Neural progenitor cell (in vitro differentiated cells): ENCODE data around the gene DSTN. TPM values are rescaled to one million over a fixed set of nuclear protein-coding genes. Genes with fewer than 3 reads are reported as not detected.
A peak's percentile ranks its signal among the peaks of the same experiment; 100 is the strongest.

Source experiments
- DNase-seq: peaks from one replicate; pipeline ENCODE4 v3.0.0-alpha.2; 2016; ENCODE audit warnings: low spot score
- H2AFZ ChIP-seq: fragments of 200-600 bp; sonication (generic); replicated peaks from 2 replicates; pipeline ENCODE4 v1.6.1; 2016; ENCODE audit warnings: antibody characterized with exemption
- H3F3A ChIP-seq: fragments of 200-600 bp; sonication (generic); 2 replicates; pipeline ENCODE4 v1.6.1; 2016; ENCODE audit warnings: antibody characterized with exemption, low read depth
- H3K27ac ChIP-seq: fragments of 200-600 bp; sonication (generic); 2 replicates; pipeline ENCODE4 v1.5.1; 2016; ENCODE audit warnings: mild to moderate bottlenecking
- H3K27me3 ChIP-seq: fragments of 200-600 bp; sonication (generic); 2 replicates; pipeline ENCODE4 v1.6.1; 2016; ENCODE audit warnings: mild to moderate bottlenecking, moderate library complexity
- H3K36me3 ChIP-seq: fragments of 200-600 bp; sonication (generic); 2 replicates; pipeline ENCODE4 v1.5.1; 2016
- H3K4me1 ChIP-seq: fragments of 200-600 bp; sonication (generic); 2 replicates; pipeline ENCODE4 v1.6.1; 2016; ENCODE audit warnings: mixed run types
- H3K4me2 ChIP-seq: fragments of 200-600 bp; sonication (generic); 2 replicates; pipeline ENCODE4 v1.6.1; 2016
- H3K4me3 ChIP-seq: fragments of 200-600 bp; sonication (generic); 2 replicates; pipeline ENCODE4 v1.5.1; 2016
- H3K79me2 ChIP-seq: fragments of 200-600 bp; sonication (generic); 2 replicates; pipeline ENCODE4 v1.6.1; 2016; ENCODE audit warnings: low read depth
- H3K9ac ChIP-seq: fragments of 200-600 bp; sonication (generic); 2 replicates; pipeline ENCODE4 v1.6.1; 2016
- H3K9me3 ChIP-seq: fragments of 200-600 bp; sonication (generic); 2 replicates; pipeline ENCODE4 v1.5.1; 2016; ENCODE audit warnings: low read depth
- H4K20me1 ChIP-seq: fragments of 200-600 bp; sonication (generic); 2 replicates; pipeline ENCODE4 v1.6.1; 2016; ENCODE audit warnings: low read depth
- H3K27ac Mint-ChIP-seq: 3 replicates; pipeline ENCODE4 v1.8.0; 2021; ENCODE audit warnings: mixed read lengths
- H3K27me3 Mint-ChIP-seq: 2 replicates; pipeline ENCODE4 v1.8.0; 2022; ENCODE audit warnings: low read depth, mild to moderate bottlenecking, inconsistent platforms, moderate library complexity, mixed read lengths; ENCODE audit not compliant: insufficient read depth
- H3K36me3 Mint-ChIP-seq: 3 replicates; pipeline ENCODE4 v1.8.0; 2021; ENCODE audit warnings: mixed read lengths
- H3K4me1 Mint-ChIP-seq: 3 replicates; pipeline ENCODE4 v1.8.0; 2021; ENCODE audit warnings: mixed read lengths
- H3K4me3 Mint-ChIP-seq: 3 replicates; pipeline ENCODE4 v1.8.0; 2021; ENCODE audit warnings: mild to moderate bottlenecking, moderate library complexity, mixed read lengths
- H3K9me3 Mint-ChIP-seq: 3 replicates; pipeline ENCODE4 v1.8.0; 2020; ENCODE audit warnings: mixed read lengths
- EZH2 ChIP-seq: fragments of 200-600 bp; sonication (generic); IDR thresholded peaks from 2 replicates; pipeline ENCODE4 v1.6.1; 2017; ENCODE audit warnings: antibody characterized with exemption, mild to moderate bottlenecking, moderate library complexity
- EZH2phosphoT487 ChIP-seq: fragments of 200-600 bp; sonication (generic); IDR thresholded peaks from 2 replicates; pipeline ENCODE4 v1.6.1; 2017; ENCODE audit warnings: antibody characterized with exemption
- total RNA-seq: library from RNA; depleted of rRNA; stranded (reverse); fragments of >200 nt; gene quantifications from 2 replicates; pipeline ENCODE4 v1.2.3, GENCODE V29; 2015; ENCODE audit warnings: low replicate concordance
- TF ChIP-seq, protein P1 (sequence below): fragments of 200-600 bp; sonication (generic); IDR thresholded peaks from 2 replicates; pipeline ENCODE4 v1.5.1; 2017; ENCODE audit warnings: antibody characterized with exemption, mild to moderate bottlenecking

The DSTN gene
- total RNA-seq, 1 donor from 2014 or later: 158 TPM

DNA sequence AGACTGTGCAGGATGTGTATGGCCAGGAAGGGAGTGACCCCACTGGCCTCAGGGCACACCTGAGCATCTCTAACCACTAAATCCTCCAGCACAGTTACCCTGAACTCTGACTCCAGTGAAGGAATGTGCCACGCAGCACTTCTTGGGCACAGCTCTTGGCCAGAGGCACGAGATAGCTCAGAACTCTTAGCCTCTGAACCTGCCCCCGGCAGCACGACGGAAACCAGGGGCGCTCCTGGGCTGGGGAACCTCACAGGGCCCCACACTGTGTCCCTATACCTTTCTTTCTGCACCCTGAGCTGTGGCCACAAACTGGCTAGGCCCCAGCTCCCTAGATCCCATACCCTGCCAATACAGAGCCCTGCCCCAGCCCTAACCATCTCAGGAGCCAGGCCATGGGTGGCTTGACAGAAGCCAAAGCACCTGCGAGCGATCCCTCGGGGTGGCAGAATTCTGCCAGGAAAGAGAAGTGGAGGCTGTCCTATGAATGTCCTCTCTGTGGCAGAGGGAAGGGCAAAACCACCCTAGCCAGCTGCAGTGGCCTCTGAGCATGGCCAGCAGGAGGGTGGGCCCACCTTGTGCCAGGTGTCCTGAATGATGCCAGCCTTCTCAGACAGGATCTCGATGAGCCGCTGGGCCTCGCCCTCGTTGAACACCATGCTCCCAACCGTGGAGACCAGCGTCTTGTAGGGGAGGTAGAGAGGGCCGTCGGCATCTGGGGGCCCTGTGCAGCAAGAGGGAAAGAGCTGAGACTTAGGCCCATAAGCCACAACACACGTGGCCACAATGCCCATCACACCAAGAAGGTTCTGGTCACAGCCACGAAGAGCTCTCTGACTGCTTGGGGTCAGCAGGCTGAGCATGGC is 72.8 kb downstream of the DSTN start:
- no peaks in the 10 kb centered on the region for H3K9me3 Mint-ChIP-seq
- no peak overlapping the region for H2AFZ ChIP-seq
- no peak overlapping the region for H3K27ac ChIP-seq
- H4K20me1 ChIP-seq: peaks cover 62% of the 10 kb centered on the region
- no peaks in the 10 kb centered on the region for H3K9me3 ChIP-seq
- no peak overlapping the region for H3K27ac Mint-ChIP-seq
- H3K4me3 ChIP-seq: no peak overlapping the region
- no peak overlapping the region for H3K4me2 ChIP-seq
- H3K36me3 Mint-ChIP-seq: peaks cover 2% of the 10 kb centered on the region
- no peak for DNase-seq
- H3K4me1 Mint-ChIP-seq: peaks cover 37% of the 10 kb centered on the region
- H3K9ac ChIP-seq: no peak overlapping the region
- no peak overlapping the region for H3K4me3 Mint-ChIP-seq
- TF ChIP-seq, protein P1, sequence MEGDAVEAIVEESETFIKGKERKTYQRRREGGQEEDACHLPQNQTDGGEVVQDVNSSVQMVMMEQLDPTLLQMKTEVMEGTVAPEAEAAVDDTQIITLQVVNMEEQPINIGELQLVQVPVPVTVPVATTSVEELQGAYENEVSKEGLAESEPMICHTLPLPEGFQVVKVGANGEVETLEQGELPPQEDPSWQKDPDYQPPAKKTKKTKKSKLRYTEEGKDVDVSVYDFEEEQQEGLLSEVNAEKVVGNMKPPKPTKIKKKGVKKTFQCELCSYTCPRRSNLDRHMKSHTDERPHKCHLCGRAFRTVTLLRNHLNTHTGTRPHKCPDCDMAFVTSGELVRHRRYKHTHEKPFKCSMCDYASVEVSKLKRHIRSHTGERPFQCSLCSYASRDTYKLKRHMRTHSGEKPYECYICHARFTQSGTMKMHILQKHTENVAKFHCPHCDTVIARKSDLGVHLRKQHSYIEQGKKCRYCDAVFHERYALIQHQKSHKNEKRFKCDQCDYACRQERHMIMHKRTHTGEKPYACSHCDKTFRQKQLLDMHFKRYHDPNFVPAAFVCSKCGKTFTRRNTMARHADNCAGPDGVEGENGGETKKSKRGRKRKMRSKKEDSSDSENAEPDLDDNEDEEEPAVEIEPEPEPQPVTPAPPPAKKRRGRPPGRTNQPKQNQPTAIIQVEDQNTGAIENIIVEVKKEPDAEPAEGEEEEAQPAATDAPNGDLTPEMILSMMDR: no peak
- TF ChIP-seq EZH2 (no peak), EZH2phosphoT487 (no peak)
- H3K4me1 ChIP-seq: peaks cover 14% of the 10 kb centered on the region
- H3F3A ChIP-seq: no peaks in the 10 kb centered on the region
- H3K27me3 ChIP-seq: no peaks in the 10 kb centered on the region
- H3K27me3 Mint-ChIP-seq: no peaks in the 10 kb centered on the region
- H3K79me2 ChIP-seq: peaks cover 23% of the 10 kb centered on the region
- H3K36me3 ChIP-seq: no peaks in the 10 kb centered on the region

DNA sequence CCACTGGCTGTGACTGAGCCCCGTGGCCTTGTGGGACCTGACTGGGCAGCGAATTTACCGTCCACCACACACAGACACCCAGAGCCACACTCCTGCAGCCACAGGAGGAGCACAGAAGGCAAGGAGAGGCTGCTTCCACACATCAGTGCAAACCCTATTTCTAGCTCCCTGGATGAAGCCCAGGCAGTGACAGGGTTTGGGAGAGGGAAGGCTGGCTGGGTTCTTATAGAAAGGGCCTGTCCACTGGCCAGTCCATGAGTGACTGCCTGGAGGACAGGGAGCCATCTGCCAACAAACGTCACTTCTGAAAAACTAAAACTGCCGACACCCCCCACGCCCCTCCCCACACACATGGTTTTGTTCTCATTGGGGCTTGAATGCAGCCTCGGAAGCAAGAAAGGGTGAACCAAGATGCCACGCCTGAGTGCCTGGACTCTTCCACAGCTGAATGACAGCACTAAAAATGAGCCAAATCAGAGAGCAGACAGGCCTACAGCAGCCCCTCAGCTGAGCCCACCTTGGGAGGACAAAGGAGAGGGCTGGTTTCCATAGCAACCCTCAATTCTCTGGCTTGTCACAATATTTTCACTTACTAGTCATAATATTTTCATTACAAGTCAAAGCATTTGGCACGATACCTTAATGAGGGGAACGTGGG is 73.8 kb downstream of the DSTN start:
- H3K4me3 ChIP-seq: no peak overlapping the region
- H3K36me3 ChIP-seq: no peaks in the 10 kb centered on the region
- no peak for DNase-seq
- Mint-ChIP-seq H3K9me3 (no peaks in the 10 kb centered on the region), H3K36me3 (no peaks in the 10 kb centered on the region), H3K27me3 (peaks cover 5% of the 10 kb centered on the region), H3K4me3 (no peak overlapping the region), H3K27ac (peak overlapping the region; percentile 91), H3K4me1 (peaks cover 43% of the 10 kb centered on the region)
- H3K9ac ChIP-seq: no peak overlapping the region
- no peak overlapping the region for H3K27ac ChIP-seq
- no peak for TF ChIP-seq EZH2phosphoT487
- TF ChIP-seq, protein P1: no peak
- no peak for TF ChIP-seq EZH2
- H3K79me2 ChIP-seq: peaks cover 30% of the 10 kb centered on the region
- H3K4me2 ChIP-seq: no peak overlapping the region
- H2AFZ ChIP-seq: no peak overlapping the region
- H4K20me1 ChIP-seq: peaks cover 72% of the 10 kb centered on the region
- H3K9me3 ChIP-seq: no peaks in the 10 kb centered on the region
- no peaks in the 10 kb centered on the region for H3K27me3 ChIP-seq
- peaks cover 22% of the 10 kb centered on the region for H3K4me1 ChIP-seq
- peaks cover 6% of the 10 kb centered on the region for H3F3A ChIP-seq

DNA sequence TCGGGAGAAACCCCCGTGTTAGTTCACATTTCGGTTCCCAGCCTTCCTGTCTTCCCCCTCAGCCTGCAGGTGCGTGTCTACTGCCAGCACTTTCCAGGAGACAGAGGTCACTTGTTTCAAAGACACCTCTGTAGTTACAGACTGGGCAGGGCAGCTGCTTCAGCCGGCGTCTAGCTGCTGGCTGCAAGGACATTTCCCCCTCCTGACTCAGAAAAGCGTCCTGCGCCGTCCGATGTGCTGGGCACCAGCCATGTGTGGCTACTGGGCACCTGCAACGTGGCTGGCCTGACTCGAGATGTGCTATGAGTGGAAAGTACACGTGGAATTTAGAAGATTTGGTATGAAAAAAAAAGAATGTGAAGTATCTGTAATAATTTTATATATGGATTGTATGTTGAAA is 74.6 kb downstream of the DSTN start:
- Histone ChIP-seq H3K9me3 (no peaks in the 10 kb centered on the region), H2AFZ (no peak overlapping the region), H3K9ac (no peak overlapping the region), H3K36me3 (no peaks in the 10 kb centered on the region), H3K79me2 (peaks cover 30% of the 10 kb centered on the region), H4K20me1 (peaks cover 80% of the 10 kb centered on the region), H3K4me2 (no peak overlapping the region), H3K4me3 (no peak overlapping the region), H3K27ac (no peak overlapping the region), H3K27me3 (no peaks in the 10 kb centered on the region), H3F3A (peaks cover 13% of the 10 kb centered on the region), H3K4me1 (peaks cover 29% of the 10 kb centered on the region)
- no peaks in the 10 kb centered on the region for H3K9me3 Mint-ChIP-seq
- peaks cover 8% of the 10 kb centered on the region for H3K27me3 Mint-ChIP-seq
- H3K36me3 Mint-ChIP-seq: no peaks in the 10 kb centered on the region
- peak overlapping the region; percentile 79 for H3K27ac Mint-ChIP-seq
- H3K4me3 Mint-ChIP-seq: no peak overlapping the region
- TF ChIP-seq, protein P1: no peak
- TF ChIP-seq EZH2 (no peak), EZH2phosphoT487 (no peak)
- H3K4me1 Mint-ChIP-seq: peaks cover 50% of the 10 kb centered on the region
- DNase-seq: no peak
